ENCODE measurements around the gene PEMT.

The PEMT gene

DNA sequence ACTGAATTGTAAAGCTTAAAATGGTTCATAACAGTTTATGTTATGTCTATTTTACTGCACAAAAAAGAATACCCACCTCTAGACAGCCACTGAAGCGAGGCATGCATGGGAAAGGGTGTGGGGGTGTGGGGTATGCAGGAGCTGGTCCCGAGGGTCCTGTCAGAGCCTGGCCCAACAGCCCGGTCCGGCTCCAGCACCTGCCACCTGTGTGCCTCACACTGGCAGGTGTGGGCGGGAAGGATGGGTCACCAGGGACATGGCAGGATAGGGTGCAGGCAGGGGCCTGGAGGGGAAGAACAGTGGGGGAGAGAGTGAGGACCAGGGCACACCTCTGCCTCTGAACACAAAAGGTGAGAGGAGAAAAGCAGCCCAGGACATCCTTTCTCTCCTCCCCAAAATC lies 72.6 kb downstream of the PEMT start:
- DNase-seq (ENCODE audit: low spot score), result no peak
- TF ChIP-seq, protein P1, sequence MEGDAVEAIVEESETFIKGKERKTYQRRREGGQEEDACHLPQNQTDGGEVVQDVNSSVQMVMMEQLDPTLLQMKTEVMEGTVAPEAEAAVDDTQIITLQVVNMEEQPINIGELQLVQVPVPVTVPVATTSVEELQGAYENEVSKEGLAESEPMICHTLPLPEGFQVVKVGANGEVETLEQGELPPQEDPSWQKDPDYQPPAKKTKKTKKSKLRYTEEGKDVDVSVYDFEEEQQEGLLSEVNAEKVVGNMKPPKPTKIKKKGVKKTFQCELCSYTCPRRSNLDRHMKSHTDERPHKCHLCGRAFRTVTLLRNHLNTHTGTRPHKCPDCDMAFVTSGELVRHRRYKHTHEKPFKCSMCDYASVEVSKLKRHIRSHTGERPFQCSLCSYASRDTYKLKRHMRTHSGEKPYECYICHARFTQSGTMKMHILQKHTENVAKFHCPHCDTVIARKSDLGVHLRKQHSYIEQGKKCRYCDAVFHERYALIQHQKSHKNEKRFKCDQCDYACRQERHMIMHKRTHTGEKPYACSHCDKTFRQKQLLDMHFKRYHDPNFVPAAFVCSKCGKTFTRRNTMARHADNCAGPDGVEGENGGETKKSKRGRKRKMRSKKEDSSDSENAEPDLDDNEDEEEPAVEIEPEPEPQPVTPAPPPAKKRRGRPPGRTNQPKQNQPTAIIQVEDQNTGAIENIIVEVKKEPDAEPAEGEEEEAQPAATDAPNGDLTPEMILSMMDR (IDR thresholded peaks at IDR 0.05; ENCODE audit: poor library complexity, severe bottlenecking), result no peak

DNA sequence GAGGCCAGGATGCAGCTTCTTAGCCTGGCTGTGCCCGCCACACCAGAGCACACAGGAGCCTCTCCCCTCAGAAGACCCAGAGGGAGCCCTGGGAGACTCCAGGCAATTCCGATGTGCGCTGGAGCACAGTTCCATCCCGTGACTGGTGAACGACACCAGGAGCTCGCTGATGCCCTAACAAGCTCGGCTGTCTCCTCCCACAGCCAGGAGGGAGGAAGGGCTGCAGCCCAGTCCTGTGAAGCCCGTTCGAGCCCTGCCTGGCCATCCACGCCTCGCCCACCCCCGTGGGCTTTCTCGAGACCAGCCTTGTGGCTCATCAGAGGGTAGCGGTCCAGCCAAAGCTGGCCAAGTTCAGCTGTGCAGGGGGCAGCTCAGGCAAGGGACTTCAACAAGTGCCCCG lies 73.5 kb downstream of the PEMT start:
- TF ChIP-seq, protein P1 (IDR thresholded peaks at IDR 0.05; ENCODE audit: poor library complexity, severe bottlenecking), result no peak

More for the DNA sequence above, 72.6 kb downstream of the PEMT start:
- no peak for ATAC-seq (ENCODE audit: low read depth)
- no peaks in the 10 kb centered on the region for H3K36me3 ChIP-seq (ENCODE audit: low read depth)
- no peaks in the 10 kb centered on the region for H3K9me3 ChIP-seq (ENCODE audit: severe bottlenecking)
- no peak overlapping the region for H3K4me3 ChIP-seq (ENCODE audit: severe bottlenecking)
- H3K4me1 ChIP-seq (ENCODE audit: insufficient read depth, poor library complexity, severe bottlenecking), result no peaks in the 10 kb centered on the region
- no peak overlapping the region for H3K27ac ChIP-seq (ENCODE audit: poor library complexity, severe bottlenecking)
- H3K27me3 ChIP-seq (ENCODE audit: insufficient read depth, poor library complexity, severe bottlenecking), result no peaks in the 10 kb centered on the region

DNA sequence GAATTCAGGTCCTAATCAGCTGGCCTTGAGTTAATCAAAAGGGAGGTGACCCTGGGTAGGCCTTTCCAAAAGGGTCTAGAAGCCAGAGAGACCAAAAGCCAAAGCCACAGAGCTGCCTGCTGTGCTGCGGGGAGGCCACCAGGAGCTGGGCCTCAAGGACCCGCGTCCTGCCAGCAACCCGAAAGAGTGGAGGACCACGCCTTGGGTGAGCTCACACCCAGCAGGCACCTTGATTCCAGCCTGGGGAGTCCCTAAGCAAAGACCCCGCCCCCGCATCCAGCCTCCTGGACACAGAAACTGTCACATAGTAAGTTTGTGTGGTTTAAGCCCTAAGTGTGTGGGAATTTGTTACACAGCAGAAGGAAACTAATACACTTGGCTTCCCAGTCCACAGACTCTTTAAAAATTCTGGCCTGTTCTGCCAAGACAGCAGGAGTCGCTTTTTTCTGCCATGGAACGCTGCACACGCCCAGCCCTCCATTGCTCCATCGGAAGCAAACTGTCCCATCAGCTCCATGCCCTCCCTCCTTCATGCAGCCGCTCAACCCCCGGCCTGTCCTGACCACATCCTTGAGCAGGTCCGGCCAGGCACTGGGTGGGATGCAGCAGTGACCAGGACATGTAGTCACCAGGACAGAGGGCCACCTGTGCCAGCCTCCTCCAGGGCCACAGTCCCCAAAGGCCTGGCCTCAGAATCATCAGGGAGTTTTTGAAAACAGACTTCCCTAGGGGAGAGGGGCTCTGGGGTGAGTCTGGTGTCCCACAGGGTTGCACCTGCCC lies 74.4 kb downstream of the PEMT start:
- H3K36me3 ChIP-seq (ENCODE audit: low read depth), result no peaks in the 10 kb centered on the region
- no peaks in the 10 kb centered on the region for H3K27me3 ChIP-seq (ENCODE audit: insufficient read depth, poor library complexity, severe bottlenecking)
- H3K27ac ChIP-seq (ENCODE audit: poor library complexity, severe bottlenecking), result no peak overlapping the region
- no peak for DNase-seq (ENCODE audit: low spot score)
- no peak for ATAC-seq (ENCODE audit: low read depth)
- TF ChIP-seq, protein P1 (IDR thresholded peaks at IDR 0.05; ENCODE audit: poor library complexity, severe bottlenecking), result no peak
- H3K4me3 ChIP-seq (ENCODE audit: severe bottlenecking), result no peak overlapping the region
- no peaks in the 10 kb centered on the region for H3K9me3 ChIP-seq (ENCODE audit: severe bottlenecking)
- peaks cover 1% of the 10 kb centered on the region for H3K4me1 ChIP-seq (ENCODE audit: insufficient read depth, poor library complexity, severe bottlenecking)

More for the DNA sequence above, 73.5 kb downstream of the PEMT start:
- H3K9me3 ChIP-seq (ENCODE audit: severe bottlenecking), result no peaks in the 10 kb centered on the region
- H3K4me3 ChIP-seq (ENCODE audit: severe bottlenecking), result no peak overlapping the region
- H3K4me1 ChIP-seq (ENCODE audit: insufficient read depth, poor library complexity, severe bottlenecking), result no peaks in the 10 kb centered on the region
- no peak for ATAC-seq (ENCODE audit: low read depth)
- no peaks in the 10 kb centered on the region for H3K36me3 ChIP-seq (ENCODE audit: low read depth)
- H3K27ac ChIP-seq (ENCODE audit: poor library complexity, severe bottlenecking), result no peak overlapping the region
- no peaks in the 10 kb centered on the region for H3K27me3 ChIP-seq (ENCODE audit: insufficient read depth, poor library complexity, severe bottlenecking)
- no peak for DNase-seq (ENCODE audit: low spot score)

DNA sequence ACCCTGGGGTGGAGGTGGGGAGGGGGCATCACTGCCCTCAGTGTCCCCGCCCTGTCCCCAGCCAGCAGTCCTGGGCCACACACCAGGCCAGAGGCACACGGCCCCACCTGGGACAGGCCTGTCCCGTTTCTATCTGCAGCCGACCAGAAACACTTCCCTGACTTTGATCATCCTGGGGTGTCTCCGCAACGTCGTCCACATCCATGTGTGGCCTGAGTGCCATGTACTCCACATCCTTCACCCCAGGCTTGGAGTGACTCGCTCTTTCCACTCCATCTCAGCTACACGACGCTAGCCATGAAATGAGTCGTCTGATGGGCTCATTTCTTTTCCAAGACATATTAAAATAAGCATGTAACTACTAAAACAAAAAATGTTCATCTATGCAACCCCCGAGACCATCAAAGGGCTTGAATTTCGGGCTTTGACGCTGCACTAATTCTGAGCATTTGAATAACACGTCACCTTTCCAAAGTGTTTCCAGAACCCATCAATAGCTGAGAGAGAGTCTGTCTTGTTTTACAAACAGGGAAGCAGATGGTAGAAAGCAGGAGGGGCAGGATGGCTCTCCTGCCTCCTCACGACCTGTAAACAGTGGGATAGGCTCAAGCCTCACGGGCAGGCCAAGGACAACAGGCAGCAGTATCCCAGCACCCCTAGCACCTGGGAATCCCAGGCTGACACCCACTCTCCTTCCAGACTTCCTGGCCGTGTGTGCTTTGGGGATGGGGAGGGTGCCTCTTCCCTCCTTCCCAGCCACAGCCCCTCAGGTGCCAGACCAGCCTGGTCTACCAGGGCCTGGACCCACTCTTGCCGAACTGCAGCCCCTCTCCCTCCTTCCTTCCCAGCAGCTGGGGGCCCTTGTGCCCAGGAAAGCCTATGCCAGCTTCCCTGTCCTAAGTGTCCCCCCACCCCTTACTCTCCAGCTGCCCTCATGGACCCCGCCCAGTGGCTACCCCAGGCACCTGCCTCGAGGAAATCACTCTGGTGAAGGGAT lies 75.3 kb downstream of the PEMT start:
- ATAC-seq (ENCODE audit: low read depth) (no peak), DNase-seq (ENCODE audit: low spot score) (no peak)
- TF ChIP-seq, protein P1 (IDR thresholded peaks at IDR 0.05; ENCODE audit: poor library complexity, severe bottlenecking), result no peak
- Histone ChIP-seq H3K4me3 (ENCODE audit: severe bottlenecking) (no peak overlapping the region), H3K9me3 (ENCODE audit: severe bottlenecking) (no peaks in the 10 kb centered on the region), H3K27ac (ENCODE audit: poor library complexity, severe bottlenecking) (no peak overlapping the region), H3K4me1 (ENCODE audit: insufficient read depth, poor library complexity, severe bottlenecking) (peaks cover 6% of the 10 kb centered on the region), H3K27me3 (ENCODE audit: insufficient read depth, poor library complexity, severe bottlenecking) (no peaks in the 10 kb centered on the region), H3K36me3 (ENCODE audit: low read depth) (no peaks in the 10 kb centered on the region)

Data from RWPE2 (cell line).